ENCODE measurements around the gene PHLDB2. TPM values are rescaled to one million over a fixed set of nuclear protein-coding genes. Genes with fewer than 3 reads are reported as not detected.

PHLDB2 gene
- total and polyA plus RNA-seq, 5 donors from 2014 or later: 1.6 to 5.9 (median 2.1) TPM

- Mint-ChIP-seq H3K4me1 (no peaks in the 10 kb centered on the region), H3K9me3 (peaks cover 0 to 3% (median 0%) of the 10 kb centered on the region in 7 donors), H3K36me3 (peaks cover 24% of the 10 kb centered on the region), H3K27ac (no peak overlapping the region), H3K27me3 (peaks cover 4% of the 10 kb centered on the region), H3K4me3 (no peak overlapping the region)
- no peaks in the 10 kb centered on the region for H3K36me3 ChIP-seq (ENCODE audit: control insufficient read depth, insufficient read depth, low read length)
- H3K4me1 ChIP-seq (ENCODE audit: control insufficient read depth, insufficient read depth, low read length, poor library complexity, severe bottlenecking): no peaks in the 10 kb centered on the region
- no peak for DNase-seq
- no peaks in the 10 kb centered on the region for H3K27me3 ChIP-seq (ENCODE audit: control insufficient read depth, insufficient read depth, low read length)
- no peak overlapping the region for H3K4me3 ChIP-seq (ENCODE audit: low read depth, low read length)
- no peak overlapping the region for H3K27ac ChIP-seq (ENCODE audit: insufficient read depth, low read length, poor library complexity, severe bottlenecking)
- no peak for ATAC-seq (ENCODE audit: low read depth in 2 of 2)
- H3K9me3 ChIP-seq (ENCODE audit: control insufficient read depth in 2 of 2, low read length in 2 of 2): no peaks in the 10 kb centered on the region
These were observed 56.8 kb downstream of the PHLDB2 start for GRCh38 chr3:111915905-111916304.

- ATAC-seq (ENCODE audit: low read depth in 2 of 2) (no peak), DNase-seq (no peak)
- H3K9me3 ChIP-seq (ENCODE audit: control insufficient read depth in 2 of 2, low read length in 2 of 2): no peaks in the 10 kb centered on the region
- peaks cover 0 to 3% (median 0%) of the 10 kb centered on the region in 7 donors for H3K9me3 Mint-ChIP-seq
- H3K4me3 Mint-ChIP-seq: no peak overlapping the region
- no peak overlapping the region for H3K27ac ChIP-seq (ENCODE audit: insufficient read depth, low read length, poor library complexity, severe bottlenecking)
- H3K27me3 Mint-ChIP-seq: peaks cover 4% of the 10 kb centered on the region
- no peaks in the 10 kb centered on the region for H3K4me1 Mint-ChIP-seq
- H3K27ac Mint-ChIP-seq: no peak overlapping the region
- no peaks in the 10 kb centered on the region for H3K27me3 ChIP-seq (ENCODE audit: control insufficient read depth, insufficient read depth, low read length)
- H3K4me3 ChIP-seq (ENCODE audit: low read depth, low read length): no peak overlapping the region
- peaks cover 24% of the 10 kb centered on the region for H3K36me3 Mint-ChIP-seq
- H3K36me3 ChIP-seq (ENCODE audit: control insufficient read depth, insufficient read depth, low read length): no peaks in the 10 kb centered on the region
- H3K4me1 ChIP-seq (ENCODE audit: control insufficient read depth, insufficient read depth, low read length, poor library complexity, severe bottlenecking): no peaks in the 10 kb centered on the region
These were observed 58.2 kb downstream of the PHLDB2 start for GRCh38 chr3:111917300-111917699.

DNA sequence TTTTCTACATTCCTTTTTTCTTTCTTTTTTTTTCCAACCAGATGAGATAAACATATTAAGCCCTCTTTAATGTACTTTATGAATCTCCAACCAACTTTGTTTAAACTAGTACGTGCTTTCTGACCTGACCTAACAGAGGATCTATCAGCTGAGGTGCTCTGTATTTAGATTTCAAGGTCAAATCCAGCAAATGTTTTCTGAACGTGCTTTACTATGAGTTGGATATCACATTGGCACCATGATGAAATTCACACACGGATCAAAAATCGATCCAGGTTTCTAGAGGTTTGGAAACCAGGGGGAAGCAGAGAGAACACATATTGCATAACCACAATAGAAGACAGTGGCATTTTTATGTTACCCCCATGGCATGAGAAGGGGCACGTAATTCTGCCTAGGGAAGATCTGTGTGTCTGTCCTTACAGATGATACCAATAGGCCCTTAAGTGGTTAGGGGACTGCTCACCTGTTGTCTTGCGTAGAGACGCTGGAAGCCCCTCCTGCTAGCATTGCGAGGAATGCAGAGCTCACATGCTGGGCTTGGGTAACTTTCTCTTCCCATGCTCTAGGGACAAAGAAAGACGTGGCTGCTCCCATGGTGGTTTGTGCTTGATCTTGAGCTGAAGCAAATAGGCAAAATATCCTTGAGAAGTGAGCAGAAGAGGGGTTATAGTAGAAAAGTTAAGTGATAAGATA lies 60.5 kb downstream of the PHLDB2 start:
- Histone ChIP-seq H3K27me3 (ENCODE audit: control insufficient read depth, insufficient read depth, low read length) (no peaks in the 10 kb centered on the region), H3K27ac (ENCODE audit: insufficient read depth, low read length, poor library complexity, severe bottlenecking) (no peak overlapping the region), H3K9me3 (ENCODE audit: control insufficient read depth in 2 of 2, low read length in 2 of 2) (no peaks in the 10 kb centered on the region), H3K4me1 (ENCODE audit: control insufficient read depth, insufficient read depth, low read length, poor library complexity, severe bottlenecking) (no peaks in the 10 kb centered on the region), H3K36me3 (ENCODE audit: control insufficient read depth, insufficient read depth, low read length) (no peaks in the 10 kb centered on the region), H3K4me3 (ENCODE audit: low read depth, low read length) (no peak overlapping the region)
- H3K27me3 Mint-ChIP-seq: peaks cover 4% of the 10 kb centered on the region
- H3K4me3 Mint-ChIP-seq: no peak overlapping the region
- ATAC-seq (ENCODE audit: low read depth in 2 of 2) (no peak), DNase-seq (no peak)
- no peak overlapping the region for H3K27ac Mint-ChIP-seq
- H3K9me3 Mint-ChIP-seq: peaks cover 0 to 2% (median 0%) of the 10 kb centered on the region in 7 donors
- H3K4me1 Mint-ChIP-seq: no peaks in the 10 kb centered on the region
- H3K36me3 Mint-ChIP-seq: peaks cover 36% of the 10 kb centered on the region

GRCh38 chr3:111921181-111921580 lies 62.1 kb downstream of the PHLDB2 start:
- H3K27me3 Mint-ChIP-seq: peaks cover 4% of the 10 kb centered on the region
- Histone ChIP-seq H3K27ac (ENCODE audit: insufficient read depth, low read length, poor library complexity, severe bottlenecking) (no peak overlapping the region), H3K36me3 (ENCODE audit: control insufficient read depth, insufficient read depth, low read length) (no peaks in the 10 kb centered on the region), H3K27me3 (ENCODE audit: control insufficient read depth, insufficient read depth, low read length) (no peaks in the 10 kb centered on the region), H3K9me3 (ENCODE audit: control insufficient read depth in 2 of 2, low read length in 2 of 2) (no peaks in the 10 kb centered on the region), H3K4me3 (ENCODE audit: low read depth, low read length) (no peak overlapping the region), H3K4me1 (ENCODE audit: control insufficient read depth, insufficient read depth, low read length, poor library complexity, severe bottlenecking) (no peaks in the 10 kb centered on the region)
- no peaks in the 10 kb centered on the region for H3K4me1 Mint-ChIP-seq
- H3K4me3 Mint-ChIP-seq: no peak overlapping the region
- no peak for DNase-seq
- no peak overlapping the region for H3K27ac Mint-ChIP-seq
- peaks cover 28% of the 10 kb centered on the region for H3K36me3 Mint-ChIP-seq
- peaks cover 0 to 2% (median 0%) of the 10 kb centered on the region in 7 donors for H3K9me3 Mint-ChIP-seq
- no peak for ATAC-seq (ENCODE audit: low read depth in 2 of 2)

- Mint-ChIP-seq H3K9me3 (peaks cover 0 to 2% (median 0%) of the 10 kb centered on the region in 7 donors), H3K27me3 (peaks cover 4% of the 10 kb centered on the region), H3K4me3 (no peak overlapping the region), H3K4me1 (no peaks in the 10 kb centered on the region), H3K27ac (no peak overlapping the region), H3K36me3 (peaks cover 25% of the 10 kb centered on the region)
- Histone ChIP-seq H3K27me3 (ENCODE audit: control insufficient read depth, insufficient read depth, low read length) (no peaks in the 10 kb centered on the region), H3K27ac (ENCODE audit: insufficient read depth, low read length, poor library complexity, severe bottlenecking) (no peak overlapping the region), H3K36me3 (ENCODE audit: control insufficient read depth, insufficient read depth, low read length) (no peaks in the 10 kb centered on the region), H3K9me3 (ENCODE audit: control insufficient read depth in 2 of 2, low read length in 2 of 2) (no peaks in the 10 kb centered on the region), H3K4me1 (ENCODE audit: control insufficient read depth, insufficient read depth, low read length, poor library complexity, severe bottlenecking) (no peaks in the 10 kb centered on the region), H3K4me3 (ENCODE audit: low read depth, low read length) (no peak overlapping the region)
- ATAC-seq (ENCODE audit: low read depth in 2 of 2) (no peak), DNase-seq (no peak)
These were observed 64.2 kb downstream of the PHLDB2 start for GRCh38 chr3:111923095-111923771.

GRCh38 chr3:111923806-111924205 lies 64.7 kb downstream of the PHLDB2 start:
- Mint-ChIP-seq H3K27ac (peak overlapping the region in 1 of 3 donors; percentile 13), H3K27me3 (peaks cover 4% of the 10 kb centered on the region), H3K36me3 (peaks cover 24% of the 10 kb centered on the region), H3K4me1 (no peaks in the 10 kb centered on the region), H3K9me3 (peaks cover 0 to 2% (median 0%) of the 10 kb centered on the region in 7 donors), H3K4me3 (no peak overlapping the region)
- no peak for ATAC-seq (ENCODE audit: low read depth in 2 of 2)
- Histone ChIP-seq H3K4me3 (ENCODE audit: low read depth, low read length) (no peak overlapping the region), H3K27ac (ENCODE audit: insufficient read depth, low read length, poor library complexity, severe bottlenecking) (no peak overlapping the region), H3K27me3 (ENCODE audit: control insufficient read depth, insufficient read depth, low read length) (no peaks in the 10 kb centered on the region), H3K9me3 (ENCODE audit: control insufficient read depth in 2 of 2, low read length in 2 of 2) (no peaks in the 10 kb centered on the region), H3K4me1 (ENCODE audit: control insufficient read depth, insufficient read depth, low read length, poor library complexity, severe bottlenecking) (no peaks in the 10 kb centered on the region), H3K36me3 (ENCODE audit: control insufficient read depth, insufficient read depth, low read length) (no peaks in the 10 kb centered on the region)
- DNase-seq: no peak

DNA sequence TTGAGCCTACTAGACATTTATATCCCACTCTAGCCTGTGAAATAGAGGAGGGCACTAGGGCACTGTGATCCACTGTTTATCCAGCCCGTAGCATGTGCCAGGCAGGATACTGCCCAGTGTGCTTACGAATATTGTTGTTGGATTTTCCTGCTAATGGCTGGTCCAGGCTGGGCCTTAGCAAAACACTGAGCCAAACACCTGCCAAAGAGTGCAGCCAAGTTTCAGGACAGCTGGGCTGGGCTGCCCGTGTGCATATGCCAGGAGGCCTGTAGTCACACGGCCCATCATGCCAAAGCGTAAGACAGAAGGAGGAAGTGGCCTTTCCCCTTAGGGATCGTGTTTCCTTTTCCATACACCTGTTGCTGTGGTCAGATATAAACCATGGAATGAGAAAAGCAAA lies 65.2 kb downstream of the PHLDB2 start:
- Histone ChIP-seq H3K4me1 (ENCODE audit: control insufficient read depth, insufficient read depth, low read length, poor library complexity, severe bottlenecking) (no peaks in the 10 kb centered on the region), H3K36me3 (ENCODE audit: control insufficient read depth, insufficient read depth, low read length) (no peaks in the 10 kb centered on the region), H3K27ac (ENCODE audit: insufficient read depth, low read length, poor library complexity, severe bottlenecking) (no peak overlapping the region), H3K4me3 (ENCODE audit: low read depth, low read length) (no peak overlapping the region), H3K27me3 (ENCODE audit: control insufficient read depth, insufficient read depth, low read length) (no peaks in the 10 kb centered on the region), H3K9me3 (ENCODE audit: control insufficient read depth in 2 of 2, low read length in 2 of 2) (no peaks in the 10 kb centered on the region)
- Mint-ChIP-seq H3K36me3 (peaks cover 20% of the 10 kb centered on the region), H3K4me1 (no peaks in the 10 kb centered on the region), H3K27ac (peak overlapping the region in 1 of 3 donors; percentile 13), H3K9me3 (peaks cover 0 to 2% (median 0%) of the 10 kb centered on the region in 7 donors), H3K4me3 (no peak overlapping the region), H3K27me3 (peaks cover 4% of the 10 kb centered on the region)
- DNase-seq (no peak), ATAC-seq (ENCODE audit: low read depth in 2 of 2) (no peak)

GRCh38 chr3:111926266-111926676 lies 67.2 kb downstream of the PHLDB2 start:
- Histone ChIP-seq H3K36me3 (ENCODE audit: control insufficient read depth, insufficient read depth, low read length) (no peaks in the 10 kb centered on the region), H3K27me3 (ENCODE audit: control insufficient read depth, insufficient read depth, low read length) (no peaks in the 10 kb centered on the region), H3K9me3 (ENCODE audit: control insufficient read depth in 2 of 2, low read length in 2 of 2) (no peaks in the 10 kb centered on the region), H3K27ac (ENCODE audit: insufficient read depth, low read length, poor library complexity, severe bottlenecking) (no peak overlapping the region), H3K4me3 (ENCODE audit: low read depth, low read length) (no peak overlapping the region), H3K4me1 (ENCODE audit: control insufficient read depth, insufficient read depth, low read length, poor library complexity, severe bottlenecking) (no peaks in the 10 kb centered on the region)
- H3K9me3 Mint-ChIP-seq: peaks cover 0 to 2% (median 0%) of the 10 kb centered on the region in 7 donors
- H3K36me3 Mint-ChIP-seq: peaks cover 16% of the 10 kb centered on the region
- H3K4me1 Mint-ChIP-seq: no peaks in the 10 kb centered on the region
- no peak overlapping the region for H3K4me3 Mint-ChIP-seq
- H3K27me3 Mint-ChIP-seq: no peaks in the 10 kb centered on the region
- H3K27ac Mint-ChIP-seq: no peak overlapping the region
- no peak for ATAC-seq (ENCODE audit: low read depth in 2 of 2)
- no peak for DNase-seq

All from CD4-positive, CD25-positive, alpha-beta regulatory T cell (primary cell).